ENCODE measurements around the gene TGFBR1. TPM values are rescaled to one million over a fixed set of nuclear protein-coding genes. Genes with fewer than 3 reads are reported as not detected.

TGFBR1 gene
- polyA plus RNA-seq, 1 of the 3 experiments (the other 2 are of a cell fraction), result 15.3 TPM

DNA sequence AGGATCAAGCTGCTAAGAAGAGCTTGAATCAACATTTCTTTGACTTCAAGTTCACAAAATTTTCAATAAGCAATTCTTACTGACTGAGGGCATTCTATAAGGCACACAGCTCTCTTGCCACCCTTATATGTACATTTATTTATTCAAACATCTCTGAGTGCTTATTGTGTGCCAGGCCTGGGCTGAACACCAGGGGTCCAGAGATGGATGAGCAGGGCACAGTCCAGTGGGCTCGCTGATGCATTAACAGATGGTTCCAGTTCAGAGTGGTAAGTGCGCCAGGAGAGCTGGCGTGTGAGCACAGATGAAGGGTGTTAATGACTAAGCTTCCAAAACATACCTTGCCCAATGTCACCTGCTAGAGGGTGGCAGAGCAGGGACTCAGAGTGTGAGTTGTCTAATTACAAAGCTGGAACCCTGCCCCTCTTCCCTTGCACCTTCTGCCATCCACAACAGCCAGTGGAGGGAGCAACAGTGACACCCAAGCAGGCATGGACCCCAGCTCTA, 92.3 kb downstream of the TGFBR1 start:
- Histone ChIP-seq H2AFZ (ENCODE audit: low read depth) (no peak overlapping the region), H3K27me3 (ENCODE audit: insufficient read depth) (no peaks in the 10 kb centered on the region), H3K9me2 (no peaks in the 10 kb centered on the region), H3K4me1 (ENCODE audit: control insufficient read depth in 1 of 2, insufficient read depth in 2 of 2, low read depth in 1 of 2, low read length in 1 of 2) (no peaks in the 10 kb centered on the region; a peak in 1 of 4 replicates), H3K79me2 (ENCODE audit: insufficient read depth) (no peaks in the 10 kb centered on the region), H4K20me1 (ENCODE audit: insufficient read depth) (no peaks in the 10 kb centered on the region), H3K36me3 (replicated peaks in 1 of 2; ENCODE audit: control insufficient read depth in 1 of 2, insufficient read depth in 2 of 2, low read length in 1 of 2) (no peaks in the 10 kb centered on the region), H3K9me3 (no peaks in the 10 kb centered on the region), H3K4me2 (no peak overlapping the region), H3K9ac (no peak overlapping the region), H3F3A (replicated peaks; ENCODE audit: insufficient read depth) (no peaks in the 10 kb centered on the region), H3K27ac (ENCODE audit: low read depth in 2 of 2, low read length in 1 of 2) (no peak overlapping the region), H3K4me3 (ENCODE audit: low read depth in 2 of 2, low read length in 1 of 2) (no peak overlapping the region)
- ChIA-PET CTCF (interaction anchor here (0.8 to 3.1 kb wide), 8 partner anchors 12 to 1128 kb away, joined by 3 to 24 read pairs (median 3); no protein-coding TSS in a partner anchor), POLR2A (interaction anchor here (1.0 kb wide), 1 partner anchor 25 kb away, joined by 4 read pairs; the partner anchor contains the start of genes ALG2 and SEC61B)
- 85% methylated on average over 3 of the region's 3 CpGs for WGBS (ENCODE audit: low lambda C conversion rate)
- TF ChIP-seq GATA2 (CRISPR knock-in tag; IDR thresholded peaks at IDR 0.05), result no peak
- no peak for TF ChIP-seq RXRA (IDR thresholded peaks at IDR 0.05; ENCODE audit: borderline replicate concordance, low read depth)
- TF ChIP-seq SIN3A (IDR thresholded peaks at IDR 0.05; ENCODE audit: borderline replicate concordance, low read depth, low read length), result no peak
- TF ChIP-seq SMC3 (IDR thresholded peaks at IDR 0.05; ENCODE audit: low read depth, low read length), result no peak
- TF ChIP-seq TEAD4 (IDR thresholded peaks at IDR 0.05; ENCODE audit: borderline replicate concordance, insufficient read depth), result no peak
- TF ChIP-seq ELF1 (IDR thresholded peaks at IDR 0.05), result no peak
- TF ChIP-seq NRF1 (IDR thresholded peaks at IDR 0.05; ENCODE audit: low read depth, low read length), result no peak
- TF ChIP-seq, protein P1, sequence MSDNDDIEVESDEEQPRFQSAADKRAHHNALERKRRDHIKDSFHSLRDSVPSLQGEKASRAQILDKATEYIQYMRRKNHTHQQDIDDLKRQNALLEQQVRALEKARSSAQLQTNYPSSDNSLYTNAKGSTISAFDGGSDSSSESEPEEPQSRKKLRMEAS (IDR thresholded peaks at IDR 0.05; ENCODE audit: low read depth), result no peak
- TF ChIP-seq FOSL2 (IDR thresholded peaks at IDR 0.05; ENCODE audit: borderline replicate concordance, low read depth), result no peak
- TF ChIP-seq JUND (IDR thresholded peaks at IDR 0.05), result no peak
- TF ChIP-seq TAF1 (IDR thresholded peaks at IDR 0.05; ENCODE audit: borderline replicate concordance, low read depth, low read length), result no peak
- TF ChIP-seq TCF12 (IDR thresholded peaks at IDR 0.05), result no peak
- TF ChIP-seq FOXM1 (IDR thresholded peaks at IDR 0.05; ENCODE audit: low read depth), result no peak
- TF ChIP-seq MXI1 (IDR thresholded peaks at IDR 0.05; ENCODE audit: low read depth, low read length), result no peak
- no peak for TF ChIP-seq NFIC (IDR thresholded peaks at IDR 0.05; ENCODE audit: borderline replicate concordance)
- no peak for TF ChIP-seq GABPA (IDR thresholded peaks at IDR 0.05; ENCODE audit: low read depth)
- DNase-seq, result no peak

DNA sequence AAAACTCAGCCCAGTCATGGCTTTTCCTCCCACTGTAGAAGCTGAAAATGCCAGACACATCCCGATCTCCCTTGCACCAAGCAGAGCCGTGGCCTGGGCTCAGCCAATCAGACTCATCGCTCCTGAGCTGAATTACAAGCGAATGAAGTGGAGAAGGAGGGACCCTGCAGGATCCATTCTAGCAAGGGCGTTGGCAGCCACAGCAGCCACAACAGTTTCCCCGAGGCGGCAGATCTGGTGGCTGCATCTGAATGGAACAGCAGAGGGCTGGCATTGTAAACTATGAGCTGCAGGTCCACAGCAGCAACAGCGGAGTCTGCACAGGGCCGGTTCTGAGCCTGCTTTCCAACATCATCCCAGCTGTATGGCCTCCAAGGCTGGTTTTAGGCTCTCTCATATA, 93.1 kb downstream of the TGFBR1 start:
- no peaks in the 10 kb centered on the region for H3K36me3 ChIP-seq (replicated peaks in 1 of 2; ENCODE audit: control insufficient read depth in 1 of 2, insufficient read depth in 2 of 2, low read length in 1 of 2)
- no peak overlapping the region for H3K4me3 ChIP-seq (ENCODE audit: low read depth in 2 of 2, low read length in 1 of 2)
- no peak overlapping the region for H3K4me2 ChIP-seq
- no peak for DNase-seq
- no peaks in the 10 kb centered on the region for H3K9me3 ChIP-seq
- CTCF ChIA-PET, result interaction anchor here (0.6 to 3.1 kb wide), 6 partner anchors 13 to 1126 kb away, joined by 3 to 24 read pairs (median 4); no protein-coding TSS in a partner anchor
- no peaks in the 10 kb centered on the region for H3K9me2 ChIP-seq
- WGBS (ENCODE audit: low lambda C conversion rate), result 55% methylated on average over 8 of the region's 9 CpGs
- POLR2A ChIA-PET, result interaction anchor here (1.0 kb wide), 1 partner anchor 24 kb away, joined by 4 read pairs; the partner anchor contains the start of genes ALG2 and SEC61B
- H3F3A ChIP-seq (replicated peaks; ENCODE audit: insufficient read depth), result no peaks in the 10 kb centered on the region
- no peaks in the 10 kb centered on the region for H3K27me3 ChIP-seq (ENCODE audit: insufficient read depth)
- no peaks in the 10 kb centered on the region for H3K79me2 ChIP-seq (ENCODE audit: insufficient read depth)
- H3K4me1 ChIP-seq (ENCODE audit: control insufficient read depth in 1 of 2, insufficient read depth in 2 of 2, low read depth in 1 of 2, low read length in 1 of 2), result no peaks in the 10 kb centered on the region; a peak in 1 of 4 replicates
- no peak overlapping the region for H3K9ac ChIP-seq
- no peak overlapping the region for H3K27ac ChIP-seq (ENCODE audit: low read depth in 2 of 2, low read length in 1 of 2)
- H2AFZ ChIP-seq (ENCODE audit: low read depth), result no peak overlapping the region
- no peaks in the 10 kb centered on the region for H4K20me1 ChIP-seq (ENCODE audit: insufficient read depth)
- TF ChIP-seq FOSL2 (IDR thresholded peaks at IDR 0.05; ENCODE audit: borderline replicate concordance, low read depth) (no peak), TCF12 (IDR thresholded peaks at IDR 0.05) (no peak), POLR2AphosphoS5 (IDR thresholded peaks at IDR 0.05; ENCODE audit: low read depth, low read length) (no peak), PBX3 (IDR thresholded peaks at IDR 0.05) (no peak), GABPA (IDR thresholded peaks at IDR 0.05; ENCODE audit: low read depth) (no peak), USF2 (IDR thresholded peaks at IDR 0.05; ENCODE audit: borderline replicate concordance, low read depth, low read length) (no peak), EZH2phosphoT487 (IDR thresholded peaks at IDR 0.05; ENCODE audit: borderline replicate concordance, low read depth) (no peak), MXI1 (IDR thresholded peaks at IDR 0.05; ENCODE audit: low read depth, low read length) (no peak)
- TF ChIP-seq, protein P2, sequence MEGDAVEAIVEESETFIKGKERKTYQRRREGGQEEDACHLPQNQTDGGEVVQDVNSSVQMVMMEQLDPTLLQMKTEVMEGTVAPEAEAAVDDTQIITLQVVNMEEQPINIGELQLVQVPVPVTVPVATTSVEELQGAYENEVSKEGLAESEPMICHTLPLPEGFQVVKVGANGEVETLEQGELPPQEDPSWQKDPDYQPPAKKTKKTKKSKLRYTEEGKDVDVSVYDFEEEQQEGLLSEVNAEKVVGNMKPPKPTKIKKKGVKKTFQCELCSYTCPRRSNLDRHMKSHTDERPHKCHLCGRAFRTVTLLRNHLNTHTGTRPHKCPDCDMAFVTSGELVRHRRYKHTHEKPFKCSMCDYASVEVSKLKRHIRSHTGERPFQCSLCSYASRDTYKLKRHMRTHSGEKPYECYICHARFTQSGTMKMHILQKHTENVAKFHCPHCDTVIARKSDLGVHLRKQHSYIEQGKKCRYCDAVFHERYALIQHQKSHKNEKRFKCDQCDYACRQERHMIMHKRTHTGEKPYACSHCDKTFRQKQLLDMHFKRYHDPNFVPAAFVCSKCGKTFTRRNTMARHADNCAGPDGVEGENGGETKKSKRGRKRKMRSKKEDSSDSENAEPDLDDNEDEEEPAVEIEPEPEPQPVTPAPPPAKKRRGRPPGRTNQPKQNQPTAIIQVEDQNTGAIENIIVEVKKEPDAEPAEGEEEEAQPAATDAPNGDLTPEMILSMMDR (IDR thresholded peaks at IDR 0.05), result no peak
- TF ChIP-seq, protein P3, sequence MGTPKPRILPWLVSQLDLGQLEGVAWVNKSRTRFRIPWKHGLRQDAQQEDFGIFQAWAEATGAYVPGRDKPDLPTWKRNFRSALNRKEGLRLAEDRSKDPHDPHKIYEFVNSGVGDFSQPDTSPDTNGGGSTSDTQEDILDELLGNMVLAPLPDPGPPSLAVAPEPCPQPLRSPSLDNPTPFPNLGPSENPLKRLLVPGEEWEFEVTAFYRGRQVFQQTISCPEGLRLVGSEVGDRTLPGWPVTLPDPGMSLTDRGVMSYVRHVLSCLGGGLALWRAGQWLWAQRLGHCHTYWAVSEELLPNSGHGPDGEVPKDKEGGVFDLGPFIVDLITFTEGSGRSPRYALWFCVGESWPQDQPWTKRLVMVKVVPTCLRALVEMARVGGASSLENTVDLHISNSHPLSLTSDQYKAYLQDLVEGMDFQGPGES (IDR thresholded peaks at IDR 0.05; ENCODE audit: low read depth, low read length), result no peak
